ENCODE measurements around the gene CHD5. TPM values are rescaled to one million over a fixed set of nuclear protein-coding genes. Genes with fewer than 3 reads are reported as not detected.

The CHD5 gene
- total RNA-seq, 1 donor from 2014 or later: 0.08 TPM

DNA sequence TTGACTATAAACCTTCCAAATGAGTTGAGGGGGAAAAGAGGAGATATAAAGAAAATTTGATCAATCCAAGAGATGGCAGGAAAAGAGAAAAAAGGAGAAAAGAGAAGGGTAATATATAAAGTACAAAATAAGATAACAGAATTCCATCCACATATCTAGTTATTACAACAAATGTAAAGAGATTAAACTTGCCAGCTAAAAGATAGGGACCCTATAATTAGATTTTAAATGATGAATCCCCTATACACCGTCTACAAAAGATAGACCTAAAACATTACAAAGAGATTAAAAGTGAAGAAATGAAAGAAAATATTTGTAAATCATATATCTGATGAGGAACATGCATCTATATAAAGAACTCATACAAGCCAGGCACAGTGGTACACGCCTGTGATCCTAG is 63.1 kb downstream of the CHD5 start:
- DNase-seq (ENCODE audit: low spot score): no peak
- ATAC-seq: no peak

DNA sequence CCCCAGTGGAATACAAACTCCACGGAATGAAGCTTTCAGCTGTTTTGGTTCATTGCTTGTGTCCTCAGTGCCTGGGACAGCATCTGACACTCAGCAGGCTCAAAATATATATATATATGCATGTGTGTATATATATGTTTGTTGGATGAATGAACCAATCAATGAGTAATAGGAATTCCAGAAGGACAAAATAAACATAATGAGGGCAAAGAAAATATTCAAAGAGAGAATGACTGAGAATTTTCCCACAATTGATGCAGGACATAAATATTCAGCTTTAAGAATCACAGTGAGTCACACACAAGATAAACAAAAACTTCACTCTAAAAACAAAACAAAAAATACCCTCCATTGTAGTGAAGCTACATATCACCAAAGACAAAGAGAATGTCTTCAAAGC is 64.0 kb downstream of the CHD5 start:
- DNase-seq (ENCODE audit: low spot score) (no peak), ATAC-seq (no peak)

DNA sequence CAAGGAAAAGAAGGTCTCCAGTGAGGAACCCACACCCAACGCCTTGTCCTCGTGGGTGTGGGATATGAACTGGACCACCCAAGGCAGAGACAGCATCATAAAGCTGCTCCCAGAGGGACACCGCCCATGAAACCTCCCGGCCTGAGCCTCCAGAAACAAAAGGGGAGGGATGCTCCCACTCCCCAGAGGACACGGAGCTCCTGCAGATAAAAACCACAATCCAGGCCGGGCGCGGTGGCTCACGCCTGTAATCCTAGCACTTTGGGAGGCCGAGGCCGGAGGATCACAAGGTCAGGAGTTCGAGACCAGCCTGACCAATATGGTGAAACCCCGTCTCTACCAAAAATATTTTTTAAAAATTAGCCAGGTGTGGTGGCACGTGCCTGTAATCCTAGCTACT is 66.4 kb downstream of the CHD5 start:
- DNase-seq (ENCODE audit: low spot score): no peak

DNA sequence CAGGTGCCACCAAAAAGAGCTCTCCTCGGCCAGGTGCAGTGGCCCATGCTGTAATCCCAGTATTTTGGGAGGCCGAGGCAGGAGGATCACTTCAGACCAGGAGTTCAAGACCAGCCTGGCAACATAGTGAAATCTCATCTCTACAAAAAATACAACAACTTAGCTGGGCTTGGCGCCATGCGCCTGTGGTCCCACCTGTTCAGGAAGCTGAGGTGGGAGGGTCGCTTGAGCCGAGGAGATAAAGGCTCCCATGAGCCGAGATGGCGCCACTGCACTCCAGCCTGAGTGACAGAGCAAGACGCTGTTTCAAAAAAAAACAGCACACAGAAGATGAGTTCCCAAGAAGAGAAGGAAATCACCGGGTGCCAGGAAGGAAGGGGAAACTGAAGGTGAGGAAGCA is 67.0 kb downstream of the CHD5 start:
- ATAC-seq: no peak

More for the DNA sequence above, 66.4 kb downstream of the CHD5 start:
- ATAC-seq: no peak

DNA sequence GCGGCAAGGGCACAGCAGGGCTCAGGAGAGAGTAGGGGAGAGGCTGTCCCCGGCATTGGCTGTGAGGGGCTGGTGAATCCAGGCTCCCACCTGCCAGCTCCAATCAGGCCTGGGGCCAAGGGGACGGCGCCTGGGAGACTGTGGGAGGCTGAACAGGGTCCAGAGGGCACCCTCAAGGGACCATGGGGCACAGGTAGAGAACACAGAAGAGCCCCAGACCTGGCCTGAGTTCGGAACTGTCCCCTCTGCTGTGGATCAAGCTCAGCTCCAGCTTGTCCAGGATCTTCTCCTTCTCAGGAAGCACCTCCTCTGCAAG is 67.5 kb downstream of the CHD5 start:
- no peak for DNase-seq (ENCODE audit: low spot score)
- ATAC-seq: no peak

More for the DNA sequence above, 67.0 kb downstream of the CHD5 start:
- DNase-seq (ENCODE audit: low spot score): no peak

DNA sequence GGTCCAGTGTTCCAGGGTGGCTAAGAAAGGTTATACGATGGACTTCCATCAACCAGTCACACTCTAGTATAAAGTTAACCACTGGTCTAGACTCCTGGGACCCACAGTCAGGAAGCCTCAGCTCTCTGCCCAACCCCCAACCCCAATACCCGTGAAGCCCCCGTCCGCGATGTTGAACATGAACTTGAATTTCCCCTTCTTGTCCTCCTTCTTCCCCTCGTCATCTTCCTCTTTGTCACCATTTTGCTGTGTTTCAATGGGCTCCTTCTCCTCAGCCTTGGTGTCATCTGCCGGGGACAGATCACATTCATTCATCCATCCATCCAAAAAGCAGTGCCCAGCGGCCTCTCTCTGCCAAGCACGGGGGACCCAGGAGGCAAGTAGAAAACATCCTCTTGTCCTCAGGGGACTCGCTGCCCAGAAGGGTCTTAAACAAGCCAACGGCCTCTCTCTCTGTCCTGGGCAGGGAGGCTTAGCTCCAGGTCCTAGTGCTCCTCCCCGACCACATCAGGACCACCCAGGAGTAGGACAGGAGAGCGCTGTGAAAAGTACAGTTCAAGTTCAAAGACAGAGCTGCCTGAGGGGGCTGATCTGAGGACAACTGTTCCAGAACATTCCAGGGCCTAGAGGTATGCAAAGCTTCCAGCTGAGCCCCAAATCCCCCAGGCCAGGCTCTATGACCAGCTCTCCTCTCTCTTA is 68.0 kb downstream of the CHD5 start:
- DNase-seq (ENCODE audit: low spot score) (no peak), ATAC-seq (no peak)

DNA sequence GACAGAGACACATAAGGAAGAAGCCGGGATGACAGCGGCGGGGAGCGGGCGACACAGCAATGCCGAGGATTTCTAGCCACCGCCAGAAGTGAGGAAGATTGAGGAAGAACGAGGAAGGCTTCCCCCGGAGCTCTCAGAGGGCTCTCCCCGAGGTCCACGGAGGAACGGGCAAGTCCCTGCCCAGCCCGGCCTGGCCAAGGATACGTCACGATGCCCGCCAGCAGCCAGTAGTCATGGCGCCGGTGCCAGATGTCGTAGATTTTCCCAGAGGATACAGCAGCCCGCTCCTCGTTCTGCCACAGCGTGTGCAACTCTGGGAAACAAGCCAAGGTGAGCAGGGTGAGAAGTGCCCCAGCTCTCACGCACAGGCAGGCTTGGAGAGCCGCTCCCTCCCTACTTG is 68.5 kb downstream of the CHD5 start:
- DNase-seq (ENCODE audit: low spot score) (no peak), ATAC-seq (no peak)

DNA sequence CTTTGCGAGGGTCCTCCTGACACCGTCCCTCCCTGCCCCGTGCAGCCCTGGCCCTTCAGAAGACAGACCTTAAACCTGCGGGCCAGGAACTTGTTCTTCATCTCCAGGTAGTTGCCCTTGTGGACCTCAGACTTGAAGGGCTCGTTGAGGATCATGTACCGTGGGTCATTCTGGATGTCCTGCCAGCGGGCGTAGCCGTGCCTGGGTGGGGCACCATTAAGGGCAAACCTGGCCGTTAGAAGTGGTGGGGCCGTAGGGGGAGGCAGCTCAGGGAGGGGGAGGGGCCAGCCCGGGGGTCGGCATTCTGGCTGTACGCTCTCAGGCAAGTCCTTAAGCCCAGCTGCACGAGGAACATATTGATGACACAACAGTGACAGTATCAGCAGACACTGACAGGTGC is 69.8 kb downstream of the CHD5 start:
- ATAC-seq (no peak), DNase-seq (ENCODE audit: low spot score) (no peak)

DNA sequence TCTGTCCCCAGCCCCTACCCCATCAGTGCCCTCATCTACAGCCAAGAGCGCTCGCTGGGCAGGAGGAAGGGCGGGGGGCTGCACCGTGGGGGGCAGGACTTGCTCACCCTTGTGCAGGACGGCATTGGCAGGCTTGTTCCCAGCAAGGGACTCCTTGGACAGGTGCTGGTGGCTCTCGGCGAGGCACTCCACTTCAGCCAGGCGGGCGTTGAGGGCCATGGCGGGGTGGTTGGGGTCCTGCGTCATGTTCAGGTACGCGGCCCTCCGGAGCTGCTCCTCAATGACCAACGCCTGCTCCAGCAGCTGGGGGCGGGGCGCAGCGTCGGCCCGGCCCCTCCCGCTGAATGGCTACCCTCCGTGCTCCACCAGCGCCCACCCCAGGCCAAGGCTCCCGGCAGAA is 70.4 kb downstream of the CHD5 start:
- no peak for DNase-seq (ENCODE audit: low spot score)
- no peak for ATAC-seq

DNA sequence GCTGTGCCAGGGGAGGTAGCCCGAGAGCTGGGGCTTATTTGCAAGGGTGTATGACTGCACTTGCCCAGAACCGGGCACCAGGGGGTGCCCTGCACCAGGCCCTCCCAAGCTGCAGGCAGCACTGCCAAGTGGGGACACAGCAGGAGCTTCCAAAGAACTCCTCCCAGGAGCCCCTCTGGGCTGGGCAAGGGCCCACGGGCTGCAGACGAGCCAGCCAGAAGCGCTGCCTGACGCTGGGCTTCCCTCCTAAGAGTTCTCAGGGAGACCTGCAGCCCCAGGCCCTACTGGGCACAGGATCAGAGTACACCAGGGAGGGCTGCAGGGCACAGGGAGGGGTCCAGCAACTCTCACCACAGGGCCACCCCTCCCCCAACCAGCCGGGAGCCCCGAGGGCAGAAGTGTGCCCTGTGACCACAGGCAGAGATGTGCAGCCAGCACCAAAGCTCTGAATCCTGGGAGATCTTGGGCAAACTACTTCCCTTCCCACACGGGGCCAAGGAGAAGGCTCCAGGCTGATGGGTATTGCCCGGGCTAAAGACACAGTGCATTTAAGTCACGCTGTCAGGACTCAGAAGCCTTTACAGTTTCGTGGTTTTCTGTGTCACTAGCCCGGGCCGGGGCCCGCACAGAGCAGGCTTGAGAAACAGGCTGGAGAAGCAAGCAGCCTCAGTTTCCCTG is 71.0 kb downstream of the CHD5 start:
- DNase-seq (ENCODE audit: low spot score) (no peak), ATAC-seq (peak; percentile 73)

DNA sequence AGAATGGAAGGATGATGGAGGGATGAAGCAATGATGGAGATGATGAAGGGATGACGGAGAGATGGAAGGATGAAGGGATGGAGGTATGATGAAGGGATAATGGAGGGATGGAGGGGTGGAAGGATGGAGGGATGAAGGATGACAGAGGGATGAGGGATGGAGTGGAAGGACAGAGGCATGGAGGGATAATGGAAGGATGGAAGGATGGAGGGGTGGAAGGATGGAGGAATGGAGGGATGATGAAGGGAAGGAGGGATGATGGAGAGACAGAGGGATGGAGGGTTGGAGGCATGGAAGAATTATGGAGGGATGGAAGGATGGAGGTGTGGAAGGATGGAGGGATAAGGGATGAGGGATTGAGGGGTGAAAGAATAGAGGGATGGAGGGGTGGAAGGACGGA is 71.6 kb downstream of the CHD5 start:
- no peak for ATAC-seq
- no peak for DNase-seq (ENCODE audit: low spot score)

DNA sequence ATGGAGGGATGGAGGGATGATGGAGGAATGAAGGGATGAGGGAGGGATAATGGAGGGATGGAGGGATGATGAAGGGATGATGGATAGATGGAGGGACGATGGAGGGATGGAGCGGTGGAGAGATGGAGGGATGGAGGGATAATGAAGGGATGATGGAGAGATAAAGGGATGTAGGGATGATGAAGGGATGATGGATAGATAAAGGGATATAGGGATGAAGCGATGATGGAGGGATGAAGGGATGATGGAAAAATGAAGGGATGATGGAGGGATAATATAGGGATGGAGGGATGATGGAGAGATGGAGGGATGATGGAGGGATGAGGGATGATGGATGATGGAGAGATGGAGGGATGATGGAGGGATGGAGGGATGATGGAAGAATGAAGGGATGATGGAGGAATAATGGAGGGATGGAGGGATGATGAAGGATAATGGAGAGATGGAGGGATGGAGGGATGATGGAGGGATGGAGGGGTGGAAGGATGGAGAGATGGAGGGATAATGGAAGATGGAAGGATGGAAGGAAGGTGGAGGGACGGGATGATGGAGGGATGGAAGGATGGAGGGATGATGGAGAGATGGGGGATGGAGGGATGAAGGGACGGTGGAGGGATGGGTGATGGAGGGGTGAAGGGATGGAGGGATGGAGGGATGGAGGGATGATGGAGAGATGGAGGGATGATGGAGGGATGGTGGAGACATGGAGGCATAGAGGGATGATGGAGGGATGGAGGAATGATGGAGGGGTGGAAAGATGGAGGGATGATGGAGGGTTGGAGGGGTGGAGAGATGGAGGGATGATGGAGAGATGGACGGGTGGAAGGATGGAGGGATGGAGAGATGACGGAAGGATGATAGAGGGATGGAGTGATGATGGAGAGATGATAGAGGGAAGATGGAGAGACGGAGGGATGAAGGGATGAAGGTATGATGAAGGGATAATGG is 72.4 kb downstream of the CHD5 start:
- DNase-seq (ENCODE audit: low spot score) (no peak), ATAC-seq (no peak)

DNA sequence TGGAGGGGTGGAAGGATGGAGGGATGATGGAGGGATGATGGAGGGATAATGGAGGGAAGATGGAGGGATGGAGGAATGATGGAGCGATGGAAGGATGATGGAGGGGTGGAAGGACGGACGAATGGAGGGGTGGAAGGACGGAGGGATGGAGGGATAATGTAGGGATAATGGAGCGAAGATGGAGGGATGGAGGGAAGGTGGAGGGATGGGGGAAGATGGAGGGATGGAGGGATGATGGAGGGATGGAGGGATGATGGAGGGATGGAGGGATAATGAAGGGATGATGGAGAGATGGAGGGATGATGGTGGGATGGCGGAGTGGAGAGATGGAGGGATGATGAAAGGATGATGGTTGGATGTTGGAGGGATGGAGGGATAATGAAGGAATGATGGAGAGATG is 73.1 kb downstream of the CHD5 start:
- ATAC-seq (no peak), DNase-seq (ENCODE audit: low spot score) (no peak)

DNA sequence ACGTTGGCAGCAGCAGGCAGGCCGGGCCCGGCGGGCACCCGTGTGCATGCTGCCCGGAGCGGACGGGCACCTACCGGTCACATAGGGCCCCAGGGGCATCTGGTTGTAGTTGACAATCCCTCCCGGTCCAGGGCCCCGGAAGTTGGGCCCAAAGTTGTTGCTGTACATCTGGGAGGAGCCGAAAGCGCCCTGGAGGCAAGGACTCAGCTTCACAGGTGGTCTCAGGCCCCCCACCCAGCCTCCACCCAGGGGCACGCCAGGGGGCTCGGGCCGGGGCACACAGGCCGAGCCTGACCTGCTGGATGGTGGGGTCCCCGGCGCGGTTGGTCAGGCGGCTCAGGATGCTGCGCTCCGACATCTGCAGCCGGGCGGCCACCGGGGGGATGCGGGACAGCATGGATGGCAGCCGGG is 73.8 kb downstream of the CHD5 start:
- ATAC-seq (no peak), DNase-seq (ENCODE audit: low spot score) (no peak)

DNA sequence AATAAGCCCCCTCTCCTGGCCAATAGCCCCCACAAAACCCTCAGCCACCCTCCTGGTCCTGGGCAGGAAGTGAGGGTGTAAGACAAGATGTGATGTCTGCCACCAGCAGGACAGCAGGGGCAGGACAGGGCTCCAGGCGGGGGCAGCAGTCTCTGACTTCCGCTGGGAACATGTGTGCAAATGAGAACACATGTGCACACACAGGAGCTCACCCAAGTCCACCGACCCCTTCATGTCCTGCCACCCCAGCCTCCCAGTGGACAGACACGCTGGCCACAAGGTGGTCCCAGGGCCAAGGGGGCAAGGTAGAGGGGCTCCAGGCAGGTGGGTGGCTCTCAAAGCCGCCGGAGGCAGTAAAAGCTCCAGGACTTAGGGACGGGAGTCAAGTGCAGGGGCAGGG is 74.4 kb downstream of the CHD5 start:
- DNase-seq (ENCODE audit: low spot score): no peak
- no peak for ATAC-seq

DNA sequence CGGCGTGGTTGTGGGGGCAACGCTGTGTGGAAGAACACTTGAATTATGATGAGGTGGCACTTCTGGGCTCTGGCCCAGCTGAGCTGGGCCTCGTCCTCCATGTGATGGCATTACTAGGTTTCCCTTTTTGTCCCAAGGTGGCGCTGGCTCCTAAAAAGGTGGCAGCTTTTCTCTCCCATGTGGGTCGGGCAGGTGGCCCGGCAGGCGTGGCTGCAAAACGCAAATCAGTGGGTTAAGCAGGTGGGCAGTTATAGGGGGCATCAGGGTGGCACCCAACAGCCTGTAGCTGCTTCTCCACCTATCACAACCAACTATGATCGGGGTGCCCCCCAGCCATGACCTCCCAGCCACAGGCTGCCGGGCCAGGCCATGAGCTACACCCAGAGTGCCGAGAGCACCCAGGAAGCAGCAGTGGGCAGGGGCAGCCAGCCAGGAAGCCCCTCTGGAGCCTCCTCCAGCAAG is 74.9 kb downstream of the CHD5 start:
- ATAC-seq (no peak), DNase-seq (ENCODE audit: low spot score) (no peak)

DNA sequence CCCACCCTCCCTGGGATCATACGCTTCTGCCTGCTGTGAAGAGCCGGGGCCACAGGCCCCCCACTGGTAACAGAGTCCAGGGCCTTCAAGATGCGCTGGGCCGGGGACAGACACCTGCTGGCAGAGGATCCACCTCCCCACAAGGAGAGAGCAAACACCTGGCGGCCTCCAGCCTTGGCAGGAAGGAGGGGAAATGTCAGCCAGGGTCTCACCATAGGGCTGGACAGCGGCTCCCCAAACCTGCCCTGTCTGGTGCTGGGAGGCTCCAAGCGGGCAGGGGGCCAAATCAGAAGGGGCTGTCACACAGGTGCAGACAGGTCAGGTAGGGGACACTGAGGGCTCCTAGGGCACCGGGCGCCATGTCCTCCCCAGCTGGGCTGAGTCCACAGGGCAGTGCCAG is 75.5 kb downstream of the CHD5 start:
- DNase-seq (ENCODE audit: low spot score) (no peak), ATAC-seq (no peak)

DNA sequence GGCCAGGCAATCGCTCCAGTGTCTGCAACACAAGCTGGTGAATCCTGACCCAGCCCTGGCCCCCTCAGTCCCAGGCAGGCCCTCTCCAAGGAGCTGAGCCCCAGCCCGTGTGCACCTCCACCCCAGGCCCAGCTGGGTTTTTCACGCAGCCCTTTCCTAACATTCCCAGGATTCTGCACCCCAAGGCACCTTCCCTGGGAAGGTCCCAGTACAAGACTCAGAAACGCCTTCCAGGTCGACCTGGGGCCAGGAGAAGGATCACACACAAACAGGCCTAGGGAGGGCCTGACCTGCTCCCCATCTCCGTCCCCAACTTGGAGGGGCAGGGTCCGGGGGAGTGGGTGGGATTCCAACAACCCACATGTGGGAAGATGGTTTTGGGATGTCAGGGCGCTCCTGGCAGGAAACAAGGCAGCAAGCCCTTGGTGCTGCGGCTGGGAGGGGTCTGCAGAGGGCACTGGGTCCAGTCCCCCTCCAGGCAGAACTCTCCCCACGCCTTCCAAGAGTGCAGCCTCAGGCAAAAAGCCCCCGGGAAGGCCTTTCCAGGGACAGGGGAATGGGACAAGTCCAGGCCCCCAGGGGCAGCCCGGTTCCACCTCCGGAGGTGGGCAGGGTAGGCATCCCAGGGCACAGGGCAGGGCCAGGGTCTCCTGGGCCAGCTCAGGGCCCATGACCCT is 76.1 kb downstream of the CHD5 start:
- ATAC-seq: no peak
- DNase-seq (ENCODE audit: low spot score): no peak

DNA sequence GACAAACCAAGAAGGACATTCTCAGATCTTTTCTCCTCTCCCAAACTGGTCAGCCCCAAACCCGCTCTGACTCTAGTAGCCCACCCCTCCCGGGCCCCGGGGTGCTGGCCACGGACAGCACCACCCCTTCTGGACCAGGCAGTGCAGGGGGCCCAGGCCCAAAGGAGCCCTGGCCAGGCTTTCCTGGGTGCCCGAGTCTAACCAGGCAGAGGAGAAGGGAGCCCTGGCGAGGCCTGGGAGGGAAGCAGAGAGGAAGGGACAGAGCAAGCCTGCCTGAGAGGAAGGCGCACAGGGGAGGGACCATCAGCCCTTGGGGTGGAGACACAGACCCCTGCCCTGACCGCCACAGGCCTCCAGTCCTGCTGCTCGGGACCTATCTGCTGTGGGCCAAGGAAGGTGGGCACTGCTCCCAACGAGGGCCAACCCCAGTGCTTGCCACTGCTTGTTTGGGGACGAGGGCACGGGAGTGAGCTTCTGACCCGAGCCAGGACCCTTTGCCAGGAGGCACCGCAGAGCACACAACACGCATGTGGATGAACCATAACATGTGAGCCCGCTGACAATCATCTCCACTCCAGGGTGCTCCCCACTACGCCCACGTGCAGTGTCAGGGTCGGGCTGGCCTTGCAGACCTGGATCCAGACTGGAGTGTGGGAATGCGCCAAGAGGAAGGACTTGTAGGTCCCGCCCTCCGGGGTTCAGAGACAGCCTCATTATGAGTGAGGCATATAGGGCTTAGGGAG is 76.8 kb downstream of the CHD5 start:
- DNase-seq (ENCODE audit: low spot score) (no peak), ATAC-seq (no peak)

DNA sequence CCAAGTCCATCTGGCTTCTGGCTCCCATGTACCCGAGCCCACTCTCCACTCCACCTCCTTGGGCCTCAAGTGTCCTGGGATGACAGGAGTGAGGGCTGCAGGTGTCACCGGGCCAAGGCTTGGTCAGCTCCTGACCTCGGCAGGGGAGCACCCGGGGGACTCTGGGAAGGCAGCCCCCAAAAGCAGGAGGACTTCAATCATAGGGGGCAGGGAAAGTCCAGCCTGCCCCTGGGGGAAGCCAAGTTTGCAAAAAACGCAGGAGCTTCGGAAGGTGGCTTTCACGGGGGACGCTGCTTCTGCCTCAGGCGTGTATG is 77.6 kb downstream of the CHD5 start:
- DNase-seq (ENCODE audit: low spot score): no peak
- no peak for ATAC-seq
